Measurements from ENCODE around the gene NSD1.

DNA sequence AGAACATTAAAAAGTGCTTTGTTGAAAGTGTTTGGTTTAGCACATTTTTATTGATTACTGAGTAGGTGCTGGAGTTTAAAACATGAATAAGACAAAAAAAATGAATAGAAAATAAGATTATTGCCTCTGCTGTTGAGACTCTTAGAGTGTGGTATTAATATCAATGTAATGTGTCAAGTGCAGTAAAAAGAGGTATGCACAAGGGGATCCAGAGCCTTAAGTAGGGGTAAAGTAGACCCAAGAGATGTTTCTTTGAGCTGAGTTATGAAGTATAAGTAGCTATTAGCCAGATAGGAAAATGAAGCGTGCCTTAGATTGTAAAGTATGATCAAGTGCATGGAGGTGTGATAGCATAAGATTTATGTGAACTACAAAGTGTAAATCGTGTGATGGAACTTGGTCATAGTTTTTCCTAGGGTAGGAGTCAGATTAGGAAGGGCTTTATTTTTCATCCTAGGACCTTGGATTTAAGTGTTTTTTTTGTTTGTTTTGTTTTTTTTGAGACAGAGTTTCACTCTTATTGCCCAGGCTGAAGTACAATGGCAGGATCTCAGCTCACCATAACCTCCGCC lies 45.2 kb downstream of the NSD1 start:
- TF ChIP-seq, protein P1, sequence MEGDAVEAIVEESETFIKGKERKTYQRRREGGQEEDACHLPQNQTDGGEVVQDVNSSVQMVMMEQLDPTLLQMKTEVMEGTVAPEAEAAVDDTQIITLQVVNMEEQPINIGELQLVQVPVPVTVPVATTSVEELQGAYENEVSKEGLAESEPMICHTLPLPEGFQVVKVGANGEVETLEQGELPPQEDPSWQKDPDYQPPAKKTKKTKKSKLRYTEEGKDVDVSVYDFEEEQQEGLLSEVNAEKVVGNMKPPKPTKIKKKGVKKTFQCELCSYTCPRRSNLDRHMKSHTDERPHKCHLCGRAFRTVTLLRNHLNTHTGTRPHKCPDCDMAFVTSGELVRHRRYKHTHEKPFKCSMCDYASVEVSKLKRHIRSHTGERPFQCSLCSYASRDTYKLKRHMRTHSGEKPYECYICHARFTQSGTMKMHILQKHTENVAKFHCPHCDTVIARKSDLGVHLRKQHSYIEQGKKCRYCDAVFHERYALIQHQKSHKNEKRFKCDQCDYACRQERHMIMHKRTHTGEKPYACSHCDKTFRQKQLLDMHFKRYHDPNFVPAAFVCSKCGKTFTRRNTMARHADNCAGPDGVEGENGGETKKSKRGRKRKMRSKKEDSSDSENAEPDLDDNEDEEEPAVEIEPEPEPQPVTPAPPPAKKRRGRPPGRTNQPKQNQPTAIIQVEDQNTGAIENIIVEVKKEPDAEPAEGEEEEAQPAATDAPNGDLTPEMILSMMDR (IDR thresholded peaks at IDR 0.05; ENCODE audit: control extremely low read depth in 1 of 3, insufficient read depth in 1 of 3, low read depth in 1 of 3, low read length in 3 of 3) = no peak
- TF ChIP-seq ATF2 (IDR thresholded peaks at IDR 0.05; ENCODE audit: low read length) (no peak), USF2 (IDR thresholded peaks at IDR 0.05; ENCODE audit: low read length) (no peak), EP300 (IDR thresholded peaks at IDR 0.05; ENCODE audit: borderline replicate concordance in 1 of 2, low read depth in 2 of 2, low read length in 2 of 2) (no peak)
